Gastrocnemius medialis (tissue), 4 donors: ENCODE data around the gene CIDEC. TPM values are rescaled to one million over a fixed set of nuclear protein-coding genes. Genes with fewer than 3 reads are reported as not detected.

Experiments used
- ATAC-seq, 2 donors: fragments of 150-250 bp; one replicate each; pipeline ENCODE4 v1.9.1; 2016
- DNase-seq, 2 donors: peaks; one replicate each; pipeline ENCODE4 v3.0.0-alpha.2; 2019
- H3K27ac ChIP-seq, 4 donors: fragments of 200-600 bp; sonication (generic); 1 replicate in 1 of 4; 2 replicates in 3 of 4; pipeline ENCODE4 v1.5.1; 2016 to 2018; ENCODE audit warnings: mild to moderate bottlenecking in 2 of 4, moderate library complexity in 1 of 4
- H3K27me3 ChIP-seq, 3 donors: fragments of 200-600 bp; sonication (generic) in 2 of 3; 1 replicate in 1 of 3; 2 replicates in 2 of 3; pipeline versions ENCODE4 v1.5.1 to v1.6.0; 2016 to 2019; ENCODE audit warnings: mild to moderate bottlenecking in 1 of 3, moderate library complexity in 1 of 3
- H3K36me3 ChIP-seq, 2 donors: fragments of 200-600 bp; sonication (generic) in 1 of 2; one replicate each; pipeline ENCODE4 v1.5.1; 2017 to 2018
- H3K4me1 ChIP-seq, 2 donors: fragments of 200-600 bp; sonication (generic) in 1 of 2; one replicate each; pipeline ENCODE4 v1.5.1; 2016 to 2017; ENCODE audit warnings: mild to moderate bottlenecking in 2 of 2
- H3K4me3 ChIP-seq, 4 donors: fragments of 200-600 bp; sonication (generic) in 3 of 4; 1 replicate in 1 of 4; 2 replicates in 3 of 4; pipeline ENCODE4 v1.5.1; 2016 to 2019; ENCODE audit warnings: mild to moderate bottlenecking in 2 of 4
- H3K9me3 ChIP-seq, 3 donors: fragments of 200-600 bp; sonication (generic) in 2 of 3; 1 replicate in 1 of 3; 2 replicates in 2 of 3; pipeline ENCODE4 v1.5.1; 2016 to 2019
- CTCF ChIP-seq, 5 experiments: fragments of 450-650 bp in 3 of 5; fragments of 200-600 bp in 2 of 5; sonication (generic) in 2 of 5; IDR thresholded peaks in 4 of 5; conservative IDR thresholded peaks in 1 of 5; 1 replicate in 4 of 5; 2 replicates in 1 of 5; pipeline ENCODE4 v1.5.1; 2016 to 2019; ENCODE audit warnings: antibody characterized with exemption in 5 of 5, mild to moderate bottlenecking in 3 of 5, moderate library complexity in 3 of 5
- POLR2A ChIP-seq, 2 donors: fragments of 450-650 bp; IDR thresholded peaks; one replicate each; pipeline ENCODE4 v1.6.1; 2017; ENCODE audit warnings: antibody characterized with exemption in 2 of 2, mild to moderate bottlenecking in 2 of 2, moderate library complexity in 2 of 2
- in situ Hi-C, 4 donors: fragments of 200-750 bp; cut with MboI; loops; one replicate each; pipeline versions ENCODE4 v1.15.0 to v1.8.0; 2017; ENCODE audit warnings: low sequenced_read_pairs in 4 of 4
- intact Hi-C: fragments of 100-400 bp; cut with DNase I; formaldehyde crosslinking; loops from one replicate; pipeline ENCODE4 v1.15.1; 2023; ENCODE audit warnings: low total_unique reads
- total RNA-seq, 4 donors: library from RNA; depleted of rRNA; stranded (reverse); fragments of >200 nt; gene quantifications; one replicate each; pipeline versions ENCODE4 v1.1.0 to v1.2.3, GENCODE V29; 2016

CIDEC gene
- total RNA-seq, 4 donors from 2014 or later = 1.4 to 13.4 (median 3.5) TPM

DNA sequence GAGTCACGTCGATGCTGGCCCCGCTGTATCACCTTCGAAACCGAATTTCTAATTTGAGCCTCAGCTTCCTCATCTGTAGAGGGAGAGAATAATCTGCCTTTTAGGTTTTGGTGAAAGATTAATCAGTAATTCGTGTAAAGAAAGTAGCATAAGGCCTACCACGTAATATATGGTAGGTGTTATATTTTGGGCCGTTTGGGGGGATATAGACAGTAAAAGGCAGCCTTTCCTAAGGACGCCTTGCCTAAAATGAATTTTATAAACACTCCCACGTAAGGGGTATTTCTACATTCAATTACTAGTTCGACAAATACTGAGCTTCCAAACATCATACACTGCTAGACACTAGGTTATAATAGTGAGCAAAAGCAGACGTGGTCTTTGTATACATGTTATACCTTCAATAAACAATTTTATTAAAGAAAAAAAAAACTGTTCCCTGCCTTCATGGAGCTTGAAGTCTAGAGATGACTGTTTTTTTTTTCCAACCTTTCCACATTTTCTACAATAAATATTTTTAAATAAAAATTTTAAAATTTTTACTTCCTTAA, 11.1 kb upstream of the CIDEC start:
- intact Hi-C loops = loop anchor here (1.0 to 2.0 kb wide), 3 partner anchors 24 to 430 kb away; partner anchors contain the start of genes RPUSD3 and SEC13
- TF ChIP-seq CTCF (IDR thresholded peaks at IDR 0.05 in 4 of 5, conservative IDR thresholded peaks at IDR 0.05 in 1 of 5) (no peak), POLR2A (IDR thresholded peaks at IDR 0.05) (no peak)
- no peak for ATAC-seq

DNA sequence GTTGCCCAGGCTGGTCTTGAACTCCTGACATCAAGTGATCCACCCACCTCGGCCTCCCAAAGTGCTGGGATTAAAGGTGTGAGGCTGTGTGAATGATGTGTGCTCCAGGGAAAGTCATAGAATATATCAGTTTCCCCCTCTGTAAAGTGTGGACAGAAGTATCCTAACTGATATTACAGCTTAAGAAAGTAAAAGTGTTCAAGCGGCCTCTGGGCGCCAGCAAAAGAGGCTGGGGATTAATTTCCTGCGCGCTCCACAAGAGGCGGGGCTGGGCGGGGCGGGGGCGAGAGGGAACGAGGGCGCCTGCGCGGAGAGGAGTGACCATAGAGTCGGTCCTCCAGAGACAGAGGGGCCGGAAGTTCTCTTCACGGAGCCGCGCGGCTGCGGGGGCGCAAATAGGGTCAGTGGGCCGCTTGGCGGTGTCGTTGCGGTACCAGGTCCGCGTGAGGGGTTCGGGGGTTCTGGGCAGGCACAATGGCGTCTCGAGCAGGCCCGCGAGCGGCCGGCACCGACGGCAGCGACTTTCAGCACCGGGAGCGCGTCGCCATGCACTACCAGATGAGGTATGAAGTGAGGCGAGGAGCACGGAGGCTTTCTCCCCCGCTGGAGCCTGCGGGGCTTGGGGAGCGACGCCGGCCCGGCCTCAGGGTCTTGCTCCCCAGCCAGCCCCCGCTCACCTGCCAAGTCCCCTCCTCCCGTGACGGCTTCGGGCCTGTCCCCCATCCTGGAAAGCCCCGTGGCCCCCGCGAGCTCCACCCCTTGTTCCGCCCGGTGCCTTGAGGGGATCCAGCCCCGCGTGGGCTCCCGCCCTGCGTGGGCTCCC, 10.4 kb upstream of the CIDEC start, which contains the start of gene JAGN1:
Gene JAGN1, plus strand, starts transcription at position 362 of the 823 bp plus-strand sequence. Its CDS starts 113 bp downstream, at position 475.
- in situ Hi-C loops (no loop called here), intact Hi-C loops (loop anchor here (1.0 to 2.0 kb wide), 4 partner anchors 24 to 431 kb away; partner anchors contain the start of genes CRELD1, RPUSD3 and SEC13)
- Histone ChIP-seq H3K36me3 (peaks cover 0 to 20% of the 10 kb centered on the region in 2 donors), H3K4me3 (peak within 1 kb of the TSS; percentile 65 to 100 (median 88)), H3K27ac (peak within 1 kb of the TSS; percentile 93 to 100 (median 96)), H3K27me3 (no peaks in the 10 kb centered on the region), H3K4me1 (peaks cover 7 to 11% of the 10 kb centered on the region in 2 donors), H3K9me3 (no peaks in the 10 kb centered on the region)
- TF ChIP-seq POLR2A (IDR thresholded peaks at IDR 0.05) = peak; percentile 91 to 93
- TF ChIP-seq CTCF (IDR thresholded peaks at IDR 0.05 in 4 of 5, conservative IDR thresholded peaks at IDR 0.05 in 1 of 5) = no peak
- ATAC-seq = peak; percentile 97 to 98
- DNase-seq = peak; percentile 83 to 86

More for the DNA sequence above, 11.1 kb upstream of the CIDEC start:
- peak overlapping the region; percentile 93 to 100 (median 96) for H3K27ac ChIP-seq
- H3K4me1 ChIP-seq = peaks cover 7 to 11% of the 10 kb centered on the region in 2 donors
- in situ Hi-C loops = no loop called here
- H3K36me3 ChIP-seq = peaks cover 0 to 20% of the 10 kb centered on the region in 2 donors
- H3K9me3 ChIP-seq = no peaks in the 10 kb centered on the region
- peak overlapping the region; percentile 65 to 100 (median 88) for H3K4me3 ChIP-seq
- H3K27me3 ChIP-seq = no peaks in the 10 kb centered on the region
- no peak for DNase-seq

DNA sequence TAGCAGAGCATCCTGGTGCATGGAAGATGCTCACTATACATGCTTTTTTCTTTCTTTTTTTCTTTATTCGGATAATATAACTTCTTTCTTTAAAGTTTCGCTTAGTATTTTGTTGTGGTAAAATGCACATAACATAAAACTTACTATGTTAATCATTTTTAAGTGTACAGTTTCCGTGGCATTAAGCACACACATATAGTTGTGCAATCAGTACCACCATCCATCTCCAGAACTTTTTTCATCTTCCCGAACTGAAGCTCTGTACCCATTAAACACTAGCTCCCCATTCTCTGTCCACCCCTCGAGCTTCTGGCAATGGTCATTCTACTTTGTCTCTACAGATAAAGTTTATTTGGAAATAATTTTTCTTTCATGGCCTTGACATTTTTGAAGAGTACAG, 9.4 kb upstream of the CIDEC start:
- H3K4me3 ChIP-seq = no peak overlapping the region
- no peaks in the 10 kb centered on the region for H3K9me3 ChIP-seq
- H3K27me3 ChIP-seq = no peaks in the 10 kb centered on the region
- peak overlapping the region in 1 of 4 donors; percentile 96 for H3K27ac ChIP-seq
- H3K36me3 ChIP-seq = peaks cover 0 to 16% of the 10 kb centered on the region in 2 donors
- DNase-seq (no peak), ATAC-seq (no peak)
- in situ Hi-C loops (no loop called here), intact Hi-C loops (no loop called here)
- TF ChIP-seq POLR2A (IDR thresholded peaks at IDR 0.05) (no peak), CTCF (IDR thresholded peaks at IDR 0.05 in 4 of 5, conservative IDR thresholded peaks at IDR 0.05 in 1 of 5) (no peak)
- H3K4me1 ChIP-seq = peaks cover 7 to 11% of the 10 kb centered on the region in 2 donors

- no peak for ATAC-seq
- Histone ChIP-seq H3K27me3 (no peaks in the 10 kb centered on the region), H3K9me3 (no peaks in the 10 kb centered on the region), H3K4me1 (peaks cover 5 to 11% of the 10 kb centered on the region in 2 donors), H3K36me3 (peaks cover 0 to 14% of the 10 kb centered on the region in 2 donors), H3K4me3 (no peak overlapping the region), H3K27ac (no peak overlapping the region)
- DNase-seq = no peak
- TF ChIP-seq POLR2A (IDR thresholded peaks at IDR 0.05) = no peak
- no peak for TF ChIP-seq CTCF (IDR thresholded peaks at IDR 0.05 in 4 of 5, conservative IDR thresholded peaks at IDR 0.05 in 1 of 5)
- intact Hi-C loops (no loop called here), in situ Hi-C loops (no loop called here)
Measured at GRCh38 chr3:9888540-9888939, 8.5 kb upstream of the CIDEC start.
